GM18909 (cell line): ENCODE measurements around the gene FADS6.
"Not testable (repeated sequence)": the region's sequence is repeated elsewhere in the genome, so short reads cannot be mapped to it uniquely, and the experiment has no call there.

Experiments
- ATAC-seq: cut with Tn5 transposase; IDR thresholded peaks from one replicate; pipeline ENCODE4 v1.9.1; 2021; ENCODE audit warnings: mild to moderate bottlenecking; ENCODE audit not compliant: unreplicated experiment, poor library complexity

The FADS6 gene

GRCh38 chr17:74921026-74921681 lies 27.7 kb upstream of the FADS6 start:
- ATAC-seq, result no peak

DNA sequence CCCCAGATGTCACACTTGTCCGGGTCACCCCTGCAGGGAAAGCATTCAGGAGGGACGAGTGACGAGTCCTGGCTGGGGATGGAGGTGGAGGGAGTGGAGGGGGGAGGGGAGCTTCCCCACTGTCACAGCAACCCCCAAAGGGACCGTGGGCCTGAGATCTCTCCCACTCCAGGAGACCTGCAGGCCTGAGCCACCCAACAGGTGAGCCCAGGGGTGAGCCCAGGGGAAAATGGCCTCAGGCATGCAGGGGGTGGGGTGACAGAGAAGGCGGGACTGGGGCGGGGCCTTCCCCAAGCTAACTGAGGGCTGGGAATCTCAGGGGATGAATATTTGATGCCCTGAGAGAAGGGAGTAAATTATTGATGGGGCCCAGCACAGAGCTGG lies 27.2 kb upstream of the FADS6 start:
- ATAC-seq, result no peak

DNA sequence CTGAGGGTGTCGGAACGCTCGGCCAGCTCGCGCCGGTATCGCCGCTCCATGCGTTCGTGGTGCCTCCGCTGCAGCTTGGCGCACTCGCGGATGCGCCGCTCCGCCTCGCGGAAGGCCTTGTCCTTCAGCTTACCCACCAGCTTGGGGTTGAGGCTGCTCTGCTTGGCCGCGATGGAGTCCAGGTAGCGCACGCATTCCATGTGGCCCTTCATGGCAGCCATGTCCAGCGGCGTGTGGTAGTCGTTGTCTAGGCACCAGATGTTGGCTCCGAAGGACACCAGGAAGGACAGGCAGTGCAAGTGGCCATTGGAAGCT lies 26.8 kb upstream of the FADS6 start:
- no peak for ATAC-seq

DNA sequence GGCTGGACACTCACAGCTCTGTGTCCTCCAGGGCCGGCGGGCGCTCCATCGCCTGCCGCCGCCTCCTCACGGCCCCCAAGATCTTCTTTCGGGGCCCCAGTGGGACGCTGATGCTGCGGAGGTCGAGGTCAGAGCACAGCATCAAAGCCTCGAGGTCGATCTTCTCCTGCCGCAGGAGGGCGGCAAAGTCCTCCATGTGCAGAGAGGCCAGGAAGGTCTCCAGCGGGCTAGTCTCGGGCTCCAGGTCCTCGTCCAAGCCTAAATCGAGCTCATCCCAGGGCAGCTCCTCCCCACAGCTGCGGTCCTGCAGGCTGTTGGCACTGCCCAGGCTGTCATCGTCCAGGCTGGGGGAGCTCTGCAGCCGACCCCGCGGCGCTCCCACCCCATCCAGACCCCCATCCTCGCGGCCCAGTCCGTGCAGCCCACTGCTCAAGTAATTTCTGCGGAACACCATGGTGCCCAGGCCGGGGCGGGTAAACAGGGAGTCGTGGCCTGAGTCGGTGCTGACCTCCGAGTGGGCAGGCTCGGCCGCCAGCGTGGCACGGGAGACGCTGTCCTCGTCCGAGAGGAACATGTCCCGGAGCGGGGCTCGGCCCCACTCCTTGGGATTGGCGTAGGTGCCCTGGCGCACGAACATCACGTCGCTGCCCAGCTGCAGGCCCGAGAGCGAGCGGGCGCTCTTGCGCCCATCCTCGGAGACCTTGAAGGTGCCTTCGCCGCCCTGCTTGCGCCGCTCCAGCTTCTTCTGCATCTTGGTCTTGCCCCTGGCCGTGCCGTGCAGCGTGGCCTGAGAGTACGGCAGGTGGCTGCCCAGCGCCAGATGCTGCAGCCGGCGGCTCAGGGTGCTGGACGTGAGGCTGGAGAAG lies 26.2 kb upstream of the FADS6 start:
- ATAC-seq, result no peak

- ATAC-seq, result no peak
These were observed 25.5 kb upstream of the FADS6 start for GRCh38 chr17:74918906-74919305.

DNA sequence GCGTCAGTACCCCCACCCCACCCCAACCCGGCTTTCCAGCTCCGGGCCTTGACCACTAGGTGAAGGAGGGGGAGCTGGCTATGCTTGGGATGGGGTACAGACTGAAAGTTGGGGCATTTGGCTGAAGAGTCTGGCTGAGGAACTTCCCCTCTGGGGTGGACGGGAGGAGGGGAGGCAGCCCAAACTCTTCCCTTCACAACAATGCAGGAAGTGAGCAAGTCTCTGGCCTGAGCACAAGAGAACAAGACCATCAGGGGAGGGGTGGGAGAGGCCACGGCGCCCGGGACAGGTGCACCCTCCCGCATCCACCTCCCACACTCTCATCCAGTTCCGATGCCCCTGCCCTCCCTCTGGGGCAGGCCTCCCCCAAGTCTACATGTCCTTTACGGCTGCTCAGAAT lies 24.0 kb upstream of the FADS6 start:
- no peak for ATAC-seq

- no peak for ATAC-seq
These were observed 23.4 kb upstream of the FADS6 start for GRCh38 chr17:74916851-74917199.

DNA sequence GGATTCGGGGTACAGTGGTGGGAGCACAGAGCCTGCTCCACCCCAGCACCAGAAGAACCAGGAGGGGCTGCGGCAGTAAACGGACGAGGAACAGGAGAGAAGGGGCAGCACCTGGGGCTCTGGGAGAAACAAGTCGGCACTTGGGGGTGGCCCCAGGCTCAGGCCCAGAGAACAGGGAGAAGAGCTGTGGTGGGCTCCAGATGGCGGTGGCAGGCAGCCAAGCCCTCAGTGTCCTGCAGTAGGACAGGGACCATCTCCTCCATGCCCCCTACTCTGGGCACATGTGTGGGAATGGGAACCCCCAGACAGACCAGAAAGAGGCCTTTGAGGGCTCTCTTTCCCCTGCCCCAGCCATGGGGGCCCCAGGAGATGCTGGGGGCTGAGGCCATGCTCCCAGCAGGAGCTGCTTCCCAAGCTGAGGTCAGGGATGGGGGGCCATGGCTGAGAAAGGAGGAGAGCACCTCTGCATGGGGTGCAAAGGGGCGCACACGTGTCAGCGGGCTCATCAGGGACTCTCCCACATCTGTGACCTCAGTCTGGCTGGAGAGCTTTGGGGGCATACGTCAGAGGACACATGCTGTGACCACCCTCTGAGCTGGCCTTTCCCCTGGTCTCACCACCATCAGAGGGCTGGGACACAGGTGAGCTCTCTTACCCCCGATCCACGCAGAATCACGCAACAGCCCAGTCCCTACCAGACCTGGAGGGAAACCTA lies 22.9 kb upstream of the FADS6 start:
- no peak for ATAC-seq

GRCh38 chr17:74911423-74911822 lies 18.0 kb upstream of the FADS6 start:
- ATAC-seq, result not testable (repeated sequence)

- not testable (repeated sequence) for ATAC-seq
These were observed 15.7 kb upstream of the FADS6 start for GRCh38 chr17:74909097-74909496.

GRCh38 chr17:74907012-74907411 lies 13.6 kb upstream of the FADS6 start:
- no peak for ATAC-seq

DNA sequence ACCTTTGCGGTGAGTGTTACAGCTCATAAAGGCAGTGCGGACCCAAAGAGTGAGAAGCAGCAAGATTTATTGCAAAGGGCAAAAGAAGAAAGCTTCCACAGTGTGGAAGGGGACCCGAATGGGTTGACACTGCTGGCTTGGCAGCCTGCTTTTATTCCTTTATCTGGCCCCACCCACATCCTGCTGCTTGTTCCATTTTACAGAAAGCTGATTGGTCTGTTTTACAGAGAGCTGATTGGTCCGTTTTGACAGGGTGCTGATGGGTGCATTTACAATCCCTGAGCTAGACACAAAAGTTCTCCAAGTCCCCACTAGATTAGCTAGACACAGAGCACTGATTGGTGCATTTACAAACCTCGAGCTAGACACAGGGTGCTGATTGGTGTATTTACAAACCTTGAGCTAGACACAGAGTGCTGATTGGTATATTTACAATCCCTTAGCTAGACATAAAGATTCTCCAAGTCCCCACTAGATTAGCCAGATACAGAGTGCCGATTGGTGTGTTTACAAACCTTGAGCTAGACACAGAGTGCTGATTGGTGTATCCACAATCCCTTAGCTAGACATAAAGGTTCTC lies 12.9 kb upstream of the FADS6 start:
- ATAC-seq, result not testable (repeated sequence)

DNA sequence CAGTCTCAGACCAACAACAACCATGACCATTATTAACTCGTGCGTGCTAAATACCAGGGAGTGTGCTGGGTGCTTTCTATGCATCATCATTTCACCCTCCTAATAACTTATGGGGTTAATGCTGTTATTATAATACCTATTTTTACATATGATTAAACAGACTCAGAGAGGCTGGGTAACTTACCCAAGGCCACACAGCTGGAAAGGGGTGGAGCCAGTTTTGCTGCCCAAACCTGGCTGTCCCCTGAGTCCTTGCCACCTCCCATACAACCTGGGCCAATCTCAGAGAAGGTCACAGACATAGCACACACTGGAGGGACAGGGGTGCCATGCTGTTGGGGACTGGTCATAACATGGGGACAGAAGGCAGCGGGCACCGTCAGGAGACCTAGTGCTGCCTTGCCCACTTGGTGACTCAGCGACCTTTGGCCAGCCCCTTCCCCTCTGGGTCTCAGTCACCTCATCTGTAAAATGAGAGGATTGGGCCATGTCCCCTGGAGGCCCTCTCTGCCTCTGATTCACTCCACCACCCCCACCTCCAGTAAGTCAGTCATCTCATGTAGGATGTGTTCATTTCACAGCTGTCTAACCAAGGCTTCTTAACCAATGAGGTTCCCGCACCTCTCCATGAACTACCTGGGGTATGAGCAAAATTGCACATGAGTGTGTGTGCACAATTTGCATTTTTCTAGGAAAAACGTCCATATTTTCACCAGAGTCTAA lies 11.4 kb upstream of the FADS6 start:
- no peak for ATAC-seq

- no peak for ATAC-seq
These were observed 10.2 kb upstream of the FADS6 start for GRCh38 chr17:74903671-74904070.

DNA sequence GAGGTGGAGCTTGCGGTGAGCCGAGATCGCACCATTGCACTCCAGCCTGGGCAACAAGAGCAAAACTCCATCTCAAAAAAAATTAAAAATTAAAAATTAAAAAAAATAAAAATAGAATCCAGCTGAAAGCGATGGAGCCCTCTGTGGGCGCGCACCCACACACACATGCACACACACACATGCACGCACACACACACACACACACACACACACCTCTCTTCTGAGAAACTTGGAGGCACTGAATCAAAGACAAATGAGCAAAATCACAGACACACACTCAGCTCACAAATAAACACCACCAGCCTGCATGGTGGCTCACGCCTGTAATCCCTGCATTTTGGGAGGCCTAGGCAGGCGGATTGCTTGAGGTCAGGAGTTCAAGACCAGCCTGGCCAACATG lies 9.6 kb upstream of the FADS6 start:
- ATAC-seq, result no peak

GRCh38 chr17:74901353-74902135 lies 8.1 kb upstream of the FADS6 start:
- ATAC-seq, result no peak

- no peak for ATAC-seq
These were observed 6.8 kb upstream of the FADS6 start for GRCh38 chr17:74900208-74900607.

- ATAC-seq, result no peak
These were observed 5.0 kb upstream of the FADS6 start for GRCh38 chr17:74898376-74898946.

DNA sequence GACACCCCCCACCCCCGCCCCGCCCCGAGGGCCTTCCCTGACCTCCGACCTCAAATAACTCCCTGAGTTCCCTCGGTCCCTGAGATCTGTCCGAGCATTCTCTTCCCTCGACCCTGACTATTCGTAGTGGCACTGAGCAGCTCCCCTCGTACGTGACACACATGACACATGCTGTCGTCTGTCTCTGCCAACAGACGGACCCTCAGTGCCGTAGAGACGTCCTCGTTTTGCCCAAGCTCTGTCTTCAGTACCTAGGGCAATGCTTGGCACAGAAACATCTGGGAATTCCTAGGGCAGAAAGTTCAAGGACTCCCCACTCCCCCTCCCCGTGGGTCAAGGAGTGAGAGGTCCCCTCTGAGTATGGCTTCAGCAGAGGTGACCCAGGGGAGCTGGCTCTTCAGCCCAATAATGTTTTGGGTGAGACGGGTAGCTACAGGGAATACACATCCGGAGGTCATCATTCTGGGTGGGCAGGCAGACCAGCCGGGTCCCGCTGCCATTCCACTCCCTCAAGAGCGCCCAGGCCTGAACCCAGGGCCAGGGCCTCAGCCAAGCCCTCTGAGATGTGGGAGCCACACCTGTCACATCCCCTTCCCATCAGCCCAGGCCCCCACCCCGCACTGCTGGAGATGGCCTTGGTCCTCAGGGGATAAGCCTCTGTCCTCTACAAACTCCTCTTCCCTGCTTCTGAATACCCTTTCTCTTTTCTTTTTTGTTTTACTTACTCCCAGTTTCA lies 671 bp upstream of the FADS6 start:
- no peak for ATAC-seq
